Left lung (tissue), 10 donors: ENCODE measurements around the gene LIX1. TPM values are rescaled to one million over a fixed set of nuclear protein-coding genes. Genes with fewer than 3 reads are reported as not detected.

Source experiments
- ATAC-seq: fragments of 200-7000 bp; cut with Tn5 transposase; one replicate; pipeline ENCODE4 v1.9.1; 2020; ENCODE audit warnings: moderate library complexity
- DNase-seq, 4 donors: peaks; one replicate each; pipeline ENCODE4 v3.0.0-alpha.2; 2013 to 2020
- H3K27ac ChIP-seq, 2 donors: fragments of 200-600 bp; sonication (generic) in 1 of 2; one replicate each; pipeline versions ENCODE4 v1.5.0 to v1.8.0; 2020 to 2021
- H3K27me3 ChIP-seq, 2 donors: fragments of 200-600 bp; sonication (generic) in 1 of 2; one replicate each; pipeline versions ENCODE4 v1.5.0 to v1.8.0; 2020 to 2021
- H3K36me3 ChIP-seq, 2 donors: fragments of 200-600 bp; sonication (generic) in 1 of 2; one replicate each; pipeline versions ENCODE4 v1.5.0 to v1.8.0; 2020 to 2021
- H3K4me1 ChIP-seq, 2 donors: fragments of 200-600 bp; one replicate each; pipeline ENCODE4 v1.8.0; 2021
- H3K4me3 ChIP-seq, 2 donors: fragments of 200-600 bp; sonication (generic) in 1 of 2; one replicate each; pipeline versions ENCODE4 v1.5.0 to v1.8.0; 2020 to 2021; ENCODE audit warnings: mild to moderate bottlenecking in 1 of 2
- H3K9me3 ChIP-seq, 2 donors: fragments of 200-600 bp; sonication (generic) in 1 of 2; one replicate each; pipeline versions ENCODE4 v1.5.0 to v1.8.0; 2020 to 2021
- intact Hi-C, 2 donors: fragments of 100-400 bp; cut with DNase I; formaldehyde crosslinking; loops; one replicate each; pipeline versions ENCODE4 v1.11.2 to v1.14.2; 2022
- polyA plus RNA-seq, 6 donors: library from polyadenylated mRNA; unstranded; fragments of 120-200 nt; gene quantifications; one replicate each; pipeline ENCODE4 v1.2.1, GENCODE V29; 2013; ENCODE audit not compliant: insufficient read length in 6 of 6
- total RNA-seq, 2 donors: library from RNA; stranded (reverse); fragmentation: NEBNext Ultra II Directional; extraction: Animal tissue kit (Norgen Biotek cat#: 25700); gene quantifications; one replicate each; pipeline ENCODE4 v1.2.1, GENCODE V29; 2021
- TF ChIP-seq, protein P1 (sequence below), 2 donors: fragments of 200-600 bp; sonication (generic) in 1 of 2; IDR thresholded peaks; one replicate each; pipeline versions ENCODE4 v1.5.0 to v1.8.0; 2021; ENCODE audit warnings: antibody characterized with exemption in 2 of 2
- donor health status: DM: no; HTN: yes; CAD: no.
- donor health status: DM: no; HTN: no; CAD: no.

LIX1 gene
- total and polyA plus RNA-seq, 8 donors: 0.64 to 2.7 (median 1.1) TPM; not detected in 2

DNA sequence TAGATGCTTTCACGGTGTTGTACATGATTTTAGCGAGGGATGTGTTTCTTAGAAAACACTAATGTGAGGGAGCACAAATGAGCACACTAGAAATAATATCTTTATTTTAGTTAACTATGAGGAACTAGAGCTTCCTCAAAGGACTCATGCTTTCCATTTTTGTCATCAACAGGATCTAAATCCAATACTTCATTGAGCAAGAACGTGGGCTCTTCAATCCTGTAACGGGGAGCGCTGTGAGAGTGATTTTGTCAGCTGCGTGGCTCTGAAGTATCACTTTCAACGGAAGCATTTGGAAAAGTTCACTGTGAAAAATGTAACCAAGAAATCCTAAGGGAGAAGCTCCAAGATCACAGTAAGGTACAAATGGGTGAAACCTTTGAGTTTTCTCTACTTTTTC is 93.2 kb downstream of the LIX1 start:
- Histone ChIP-seq H3K27me3 (no peaks in the 10 kb centered on the region), H3K36me3 (no peaks in the 10 kb centered on the region), H3K4me3 (no peak overlapping the region), H3K9me3 (no peaks in the 10 kb centered on the region), H3K27ac (no peak overlapping the region), H3K4me1 (peaks cover 0 to 1% of the 10 kb centered on the region in 2 donors)
- intact Hi-C loops: no loop called here
- TF ChIP-seq, protein P1, sequence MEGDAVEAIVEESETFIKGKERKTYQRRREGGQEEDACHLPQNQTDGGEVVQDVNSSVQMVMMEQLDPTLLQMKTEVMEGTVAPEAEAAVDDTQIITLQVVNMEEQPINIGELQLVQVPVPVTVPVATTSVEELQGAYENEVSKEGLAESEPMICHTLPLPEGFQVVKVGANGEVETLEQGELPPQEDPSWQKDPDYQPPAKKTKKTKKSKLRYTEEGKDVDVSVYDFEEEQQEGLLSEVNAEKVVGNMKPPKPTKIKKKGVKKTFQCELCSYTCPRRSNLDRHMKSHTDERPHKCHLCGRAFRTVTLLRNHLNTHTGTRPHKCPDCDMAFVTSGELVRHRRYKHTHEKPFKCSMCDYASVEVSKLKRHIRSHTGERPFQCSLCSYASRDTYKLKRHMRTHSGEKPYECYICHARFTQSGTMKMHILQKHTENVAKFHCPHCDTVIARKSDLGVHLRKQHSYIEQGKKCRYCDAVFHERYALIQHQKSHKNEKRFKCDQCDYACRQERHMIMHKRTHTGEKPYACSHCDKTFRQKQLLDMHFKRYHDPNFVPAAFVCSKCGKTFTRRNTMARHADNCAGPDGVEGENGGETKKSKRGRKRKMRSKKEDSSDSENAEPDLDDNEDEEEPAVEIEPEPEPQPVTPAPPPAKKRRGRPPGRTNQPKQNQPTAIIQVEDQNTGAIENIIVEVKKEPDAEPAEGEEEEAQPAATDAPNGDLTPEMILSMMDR (IDR thresholded peaks at IDR 0.05): no peak
- ATAC-seq (no peak), DNase-seq (no peak)

DNA sequence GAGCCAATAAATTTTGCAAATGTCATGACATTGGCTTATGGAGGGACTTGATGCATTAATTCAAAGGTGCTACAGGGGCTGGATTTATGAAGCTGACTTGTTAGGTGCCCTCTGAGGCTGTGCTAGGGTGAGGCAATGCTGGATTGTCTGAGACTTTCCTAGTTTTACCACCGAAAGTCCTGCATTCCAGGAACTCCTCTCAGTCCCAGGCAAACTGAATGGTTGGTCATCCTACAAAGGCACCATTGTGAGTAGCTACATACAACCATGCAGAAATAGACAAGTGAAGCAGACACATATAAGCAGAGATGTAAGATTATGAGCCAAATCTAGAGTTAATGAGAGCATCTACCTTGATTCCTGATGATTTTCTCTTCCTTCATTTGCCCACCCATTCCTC is 95.3 kb downstream of the LIX1 start:
- ATAC-seq (no peak), DNase-seq (no peak)
- Histone ChIP-seq H3K4me3 (no peak overlapping the region), H3K36me3 (no peaks in the 10 kb centered on the region), H3K27ac (no peak overlapping the region), H3K27me3 (no peaks in the 10 kb centered on the region), H3K4me1 (peaks cover 0 to 8% of the 10 kb centered on the region in 2 donors), H3K9me3 (no peaks in the 10 kb centered on the region)
- TF ChIP-seq, protein P1 (IDR thresholded peaks at IDR 0.05): no peak
- intact Hi-C loops: no loop called here

DNA sequence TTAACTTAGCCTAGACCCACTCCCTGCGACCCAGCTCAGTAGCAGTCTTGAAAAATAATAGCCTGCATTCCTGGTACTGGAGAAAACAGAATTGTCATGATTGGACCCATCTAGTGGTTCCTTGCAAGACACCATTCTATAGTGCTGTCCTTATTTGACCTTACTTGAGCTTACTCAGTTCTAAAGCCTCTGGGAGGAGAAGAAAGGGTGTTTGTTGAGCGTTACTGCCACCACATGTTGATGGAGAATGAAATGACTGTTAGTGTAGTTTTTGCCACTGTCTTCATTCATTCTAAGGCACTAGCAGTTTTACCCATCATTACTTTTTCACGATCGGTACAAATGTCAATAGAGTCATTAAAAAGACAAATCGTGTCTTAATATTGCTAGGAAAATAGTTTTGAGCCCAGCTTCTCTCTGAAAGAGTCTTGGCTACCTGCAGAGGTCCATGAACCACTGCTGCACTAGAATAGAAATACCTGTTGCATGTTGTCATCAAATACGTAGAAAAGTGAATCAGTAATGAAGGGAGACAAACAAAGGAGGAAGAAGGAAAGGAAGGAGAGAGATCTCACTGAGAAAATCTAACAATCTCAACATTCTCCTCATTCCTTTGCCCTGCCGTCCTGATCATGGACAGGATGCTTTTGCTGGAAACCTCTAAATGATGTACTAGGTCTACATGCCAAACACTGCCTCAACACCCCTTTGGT is 96.0 kb downstream of the LIX1 start:
- Histone ChIP-seq H3K4me3 (no peak overlapping the region), H3K27me3 (no peaks in the 10 kb centered on the region), H3K9me3 (no peaks in the 10 kb centered on the region), H3K27ac (no peak overlapping the region), H3K4me1 (peaks cover 0 to 8% of the 10 kb centered on the region in 2 donors), H3K36me3 (no peaks in the 10 kb centered on the region)
- intact Hi-C loops: no loop called here
- TF ChIP-seq, protein P1 (IDR thresholded peaks at IDR 0.05): no peak
- DNase-seq (no peak), ATAC-seq (no peak)

DNA sequence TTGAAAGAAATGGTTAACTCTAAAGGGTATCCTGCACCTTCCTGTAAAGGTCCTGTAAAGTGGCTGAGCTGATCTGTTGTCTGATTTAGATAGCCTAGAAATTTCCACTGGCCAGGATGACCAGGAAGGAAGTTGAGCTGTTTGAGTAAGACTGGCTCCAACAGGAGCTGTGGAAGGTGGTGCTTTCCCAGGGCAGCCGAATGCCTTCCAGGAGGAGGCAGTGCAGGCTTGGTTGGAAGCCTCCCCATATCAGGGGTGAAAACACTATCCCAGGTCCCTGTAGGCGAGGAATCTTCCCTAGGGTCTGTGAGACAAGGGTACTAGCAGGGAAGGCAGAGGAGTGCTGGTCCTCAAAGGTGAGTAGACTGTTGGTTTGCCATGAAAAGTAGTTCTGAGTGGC is 98.4 kb downstream of the LIX1 start:
- ATAC-seq (peak; percentile 78), DNase-seq (peak in 1 of 4 donors; percentile 38)
- Histone ChIP-seq H3K4me1 (peaks cover 0 to 8% of the 10 kb centered on the region in 2 donors), H3K36me3 (no peaks in the 10 kb centered on the region), H3K9me3 (no peaks in the 10 kb centered on the region), H3K27me3 (no peaks in the 10 kb centered on the region), H3K27ac (no peak overlapping the region), H3K4me3 (no peak overlapping the region)
- intact Hi-C loops: no loop called here
- TF ChIP-seq, protein P1 (IDR thresholded peaks at IDR 0.05): no peak

DNA sequence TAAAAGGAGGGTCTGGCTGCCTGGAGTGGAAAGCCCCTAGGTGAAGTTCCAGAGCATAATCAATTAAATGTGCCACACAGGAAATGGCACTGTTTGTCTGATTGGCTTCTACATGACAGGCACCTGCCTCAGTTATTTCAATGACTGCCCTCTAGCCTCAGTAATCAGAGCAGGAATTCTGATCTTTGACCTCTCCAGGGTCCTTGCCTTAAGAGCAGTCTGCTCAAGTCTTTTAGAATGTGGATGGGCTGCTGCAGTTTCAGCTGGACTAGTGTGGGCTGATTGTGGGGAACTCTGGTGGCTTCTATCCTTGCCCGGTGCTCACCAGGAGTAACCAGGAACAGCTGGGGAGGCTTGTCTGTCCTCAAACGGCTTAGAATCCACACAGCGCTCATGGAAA is 98.9 kb downstream of the LIX1 start:
- Histone ChIP-seq H3K4me3 (no peak overlapping the region), H3K27me3 (no peaks in the 10 kb centered on the region), H3K27ac (peak overlapping the region; percentile 22 to 38), H3K9me3 (no peaks in the 10 kb centered on the region), H3K4me1 (peaks cover 0 to 8% of the 10 kb centered on the region in 2 donors), H3K36me3 (no peaks in the 10 kb centered on the region)
- intact Hi-C loops: no loop called here
- no peak for DNase-seq
- TF ChIP-seq, protein P1 (IDR thresholded peaks at IDR 0.05): no peak
- peak; percentile 45 for ATAC-seq
